Measurements from ENCODE around the gene SURF1. TPM values are rescaled to one million over a fixed set of nuclear protein-coding genes. Genes with fewer than 3 reads are reported as not detected.

SURF1 gene
- total RNA-seq, 4 donors from 2014 or later = 14.2 to 66.1 (median 50.2) TPM

GRCh38 chr9:133369933-133370332 lies 13.6 kb upstream of the SURF1 start:
- Histone ChIP-seq H3K4me1 (peaks cover 37 to 78% (median 68%) of the 10 kb centered on the region in 4 donors), H3K27me3 (no peaks in the 10 kb centered on the region), H3K27ac (peak overlapping the region in 3 of 4 donors; percentile 11 to 69 (median 18)), H3K36me3 (peaks cover 0 to 21% (median 9%) of the 10 kb centered on the region in 4 donors), H3K9me3 (no peaks in the 10 kb centered on the region), H3K4me3 (no peak overlapping the region)
- DNase-seq = no peak
- TF ChIP-seq CTCF (IDR thresholded peaks at IDR 0.05) (no peak), EP300 (IDR thresholded peaks at IDR 0.05; ENCODE audit: low read depth) (no peak), POLR2AphosphoS5 (IDR thresholded peaks at IDR 0.05) (no peak), POLR2A (IDR thresholded peaks at IDR 0.05) (no peak)
- intact Hi-C loops (cut with DNase I; ENCODE audit: low total_unique reads) (no loop called here), in situ Hi-C loops (cut with MboI; ENCODE audit: low pct_ligation_motif_present in 1 of 4, low pct_unique_long_range_greater_than_20kb in 1 of 4, low sequenced_read_pairs in 3 of 4) (no loop called here)
- 77 to 82% methylated on average over 6 to 7 of the region's 7 CpGs for WGBS, 2 donors (ENCODE audit: low coverage in 1 of 2)

GRCh38 chr9:133369422-133369821 lies 13.1 kb upstream of the SURF1 start:
- intact Hi-C loops (cut with DNase I; ENCODE audit: low total_unique reads) = no loop called here
- WGBS, 2 donors (ENCODE audit: low coverage in 1 of 2) = 84% methylated on average over 6 of the region's 6 CpGs; no CpG with 5 or more reads in 1 of the 2 donors
- peak overlapping the region; percentile 18 to 69 (median 49) for H3K27ac ChIP-seq

GRCh38 chr9:133368249-133368881 lies 12.1 kb upstream of the SURF1 start:
- Histone ChIP-seq H3K27ac (peak overlapping the region; percentile 44 to 69 (median 59)), H3K9me3 (no peaks in the 10 kb centered on the region), H3K4me3 (no peak overlapping the region), H3K36me3 (peaks cover 0 to 35% (median 17%) of the 10 kb centered on the region in 4 donors), H3K27me3 (no peaks in the 10 kb centered on the region), H3K4me1 (peaks cover 33 to 65% (median 56%) of the 10 kb centered on the region in 4 donors)
- peak; percentile 52 for DNase-seq
- intact Hi-C loops (cut with DNase I; ENCODE audit: low total_unique reads) (no loop called here), in situ Hi-C loops (cut with MboI; ENCODE audit: low pct_ligation_motif_present in 1 of 4, low pct_unique_long_range_greater_than_20kb in 1 of 4, low sequenced_read_pairs in 3 of 4) (no loop called here)
- 32 to 46% methylated on average over 3 to 18 of the region's 18 CpGs for WGBS, 2 donors (ENCODE audit: low coverage in 1 of 2)
- TF ChIP-seq EP300 (IDR thresholded peaks at IDR 0.05; ENCODE audit: low read depth) = no peak
- TF ChIP-seq POLR2AphosphoS5 (IDR thresholded peaks at IDR 0.05) = peak in 2 of 3 donors; percentile 35 to 45
- no peak for TF ChIP-seq CTCF (IDR thresholded peaks at IDR 0.05)

More at GRCh38 chr9:133369422-133369821, 13.1 kb upstream of the SURF1 start:
- in situ Hi-C loops (cut with MboI; ENCODE audit: low pct_ligation_motif_present in 1 of 4, low pct_unique_long_range_greater_than_20kb in 1 of 4, low sequenced_read_pairs in 3 of 4) = no loop called here
- TF ChIP-seq POLR2AphosphoS5 (IDR thresholded peaks at IDR 0.05) (no peak), EP300 (IDR thresholded peaks at IDR 0.05; ENCODE audit: low read depth) (no peak), POLR2A (IDR thresholded peaks at IDR 0.05) (no peak), CTCF (IDR thresholded peaks at IDR 0.05) (no peak)
- DNase-seq = no peak
- Histone ChIP-seq H3K36me3 (peaks cover 0 to 24% (median 11%) of the 10 kb centered on the region in 4 donors), H3K4me3 (no peak overlapping the region), H3K4me1 (peaks cover 36 to 73% (median 62%) of the 10 kb centered on the region in 4 donors), H3K27me3 (no peaks in the 10 kb centered on the region), H3K9me3 (no peaks in the 10 kb centered on the region)

GRCh38 chr9:133367778-133368177 lies 11.5 kb upstream of the SURF1 start:
- H3K36me3 ChIP-seq = peaks cover 0 to 39% (median 19%) of the 10 kb centered on the region in 4 donors
- intact Hi-C loops (cut with DNase I; ENCODE audit: low total_unique reads) = no loop called here
- no peak overlapping the region for H3K4me3 ChIP-seq
- H3K27me3 ChIP-seq = no peaks in the 10 kb centered on the region
- peak overlapping the region; percentile 32 to 65 (median 50) for H3K27ac ChIP-seq
- no peaks in the 10 kb centered on the region for H3K9me3 ChIP-seq
- no peak for DNase-seq
- 40 to 90% methylated on average over 1 to 10 of the region's 10 CpGs for WGBS, 2 donors (ENCODE audit: low coverage in 1 of 2)
- H3K4me1 ChIP-seq = peaks cover 31 to 59% (median 51%) of the 10 kb centered on the region in 4 donors
- TF ChIP-seq POLR2AphosphoS5 (IDR thresholded peaks at IDR 0.05) = no peak
- TF ChIP-seq POLR2A (IDR thresholded peaks at IDR 0.05) = no peak
- TF ChIP-seq EP300 (IDR thresholded peaks at IDR 0.05; ENCODE audit: low read depth) = no peak
- TF ChIP-seq CTCF (IDR thresholded peaks at IDR 0.05) = no peak
- in situ Hi-C loops (cut with MboI; ENCODE audit: low pct_ligation_motif_present in 1 of 4, low pct_unique_long_range_greater_than_20kb in 1 of 4, low sequenced_read_pairs in 3 of 4) = no loop called here
